ENCODE data around the gene MAPK7.

Gene MAPK7

GRCh38 chr17:19336938-19337711, 41.2 kb upstream of the MAPK7 start:
- Histone ChIP-seq H3K9me3 (ENCODE audit: control insufficient read depth, insufficient read depth, low read depth, low read length) (no peaks in the 10 kb centered on the region), H3K4me1 (ENCODE audit: control insufficient read depth, insufficient read depth, low read length) (no peaks in the 10 kb centered on the region), H3K36me3 (ENCODE audit: control insufficient read depth in 2 of 2, insufficient read depth in 1 of 2, low read length in 2 of 2) (peaks cover 0 to 24% of the 10 kb centered on the region in 2 experiments; a peak in 1 of 3 replicates), H3K27ac (ENCODE audit: extremely low read depth, low read depth, low read length) (no peak overlapping the region), H3K4me3 (ENCODE audit: low read depth, low read length) (no peak overlapping the region)
- CTCF ChIA-PET: interaction anchor here (0.6 to 1.4 kb wide), 9 partner anchors 8 to 161 kb away, joined by 3 to 9 read pairs (median 4); no protein-coding TSS in a partner anchor
- POLR2A ChIA-PET: interaction anchor here (1.1 kb wide), 1 partner anchor 41 kb away, joined by 3 read pairs; the partner anchor contains the start of gene MAPK7
- no peak for TF ChIP-seq ZNF837 (tag by site-specific recombination; IDR thresholded peaks at IDR 0.05)
- TF ChIP-seq ZNF670 (tag by site-specific recombination; IDR thresholded peaks at IDR 0.05; ENCODE audit: low read depth): no peak
- TF ChIP-seq ZNF138 (tag by site-specific recombination; IDR thresholded peaks at IDR 0.05; ENCODE audit: borderline replicate concordance): no peak
- TF ChIP-seq ZNF221 (tag by site-specific recombination; IDR thresholded peaks at IDR 0.05; ENCODE audit: borderline replicate concordance): no peak
- TF ChIP-seq REST (tag by site-specific recombination; IDR thresholded peaks at IDR 0.05): no peak
- TF ChIP-seq ZNF394 (tag by site-specific recombination; IDR thresholded peaks at IDR 0.05; ENCODE audit: borderline replicate concordance): no peak
- TF ChIP-seq ZBTB49 (tag by site-specific recombination; IDR thresholded peaks at IDR 0.05; ENCODE audit: low read depth): no peak
- TF ChIP-seq KLF16 (tag by site-specific recombination; IDR thresholded peaks at IDR 0.05): no peak
- TF ChIP-seq ATF2 (tag by site-specific recombination; IDR thresholded peaks at IDR 0.05; ENCODE audit: low read depth): no peak
- no peak for TF ChIP-seq ZSCAN16 (tag by site-specific recombination; IDR thresholded peaks at IDR 0.05)
- TF ChIP-seq ZNF19 (tag by site-specific recombination; IDR thresholded peaks at IDR 0.05; ENCODE audit: low read depth): no peak
- TF ChIP-seq SP3 (tag by site-specific recombination; IDR thresholded peaks at IDR 0.05): no peak
- no peak for TF ChIP-seq PBX3 (CRISPR knock-in tag; IDR thresholded peaks at IDR 0.05)
- no peak for TF ChIP-seq ZNF677 (tag by site-specific recombination; IDR thresholded peaks at IDR 0.05)
- TF ChIP-seq SCRT2 (tag by site-specific recombination; IDR thresholded peaks at IDR 0.05): 0 out of 2 replicates have a peak, but pooled peaks have one; percentile 28
- no peak for TF ChIP-seq HOXD13 (CRISPR knock-in tag; IDR thresholded peaks at IDR 0.05; ENCODE audit: borderline replicate concordance)
- no peak for TF ChIP-seq ZNF549 (tag by site-specific recombination; IDR thresholded peaks at IDR 0.05)
- TF ChIP-seq ZXDB (tag by site-specific recombination; IDR thresholded peaks at IDR 0.05): no peak
- TF ChIP-seq ZNF518A (tag by site-specific recombination; conservative IDR thresholded peaks at IDR 0.05; ENCODE audit: low read depth): no peak
- TF ChIP-seq ZNF529 (tag by site-specific recombination; IDR thresholded peaks at IDR 0.05; ENCODE audit: insufficient replicate concordance): no peak
- TF ChIP-seq ZNF341 (tag by site-specific recombination; IDR thresholded peaks at IDR 0.05; ENCODE audit: low read depth): 0 out of 2 replicates have a peak, but pooled peaks have one; percentile 29
- no peak for TF ChIP-seq BCL11A (tag by site-specific recombination; IDR thresholded peaks at IDR 0.05; ENCODE audit: low read depth)
- TF ChIP-seq ZNF777 (tag by site-specific recombination; IDR thresholded peaks at IDR 0.05; ENCODE audit: borderline replicate concordance): no peak
